Upper lobe of left lung (tissue), 4 donors: ENCODE measurements around the gene SDCCAG8.

Source experiments
- CTCF ChIP-seq, 6 experiments: fragments of 450-650 bp in 4 of 6; fragments of 200-600 bp in 2 of 6; sonication (generic) in 2 of 6; IDR thresholded peaks; one replicate each; pipeline ENCODE4 v1.5.1; 2016 to 2019; ENCODE audit warnings: antibody characterized with exemption in 6 of 6
- POLR2A ChIP-seq, 4 donors: fragments of 450-650 bp; IDR thresholded peaks; one replicate each; pipeline ENCODE4 v1.5.1; 2016 to 2017; ENCODE audit warnings: antibody characterized with exemption in 4 of 4, mild to moderate bottlenecking in 2 of 4
- POLR2AphosphoS5 ChIP-seq, 2 donors: sonication (generic); formaldehyde crosslinking; IDR thresholded peaks; one replicate each; pipeline ENCODE4 v1.5.1; 2017; ENCODE audit warnings: antibody characterized with exemption in 2 of 2

- TF ChIP-seq CTCF (IDR thresholded peaks at IDR 0.05) (no peak), POLR2AphosphoS5 (IDR thresholded peaks at IDR 0.05) (no peak), POLR2A (IDR thresholded peaks at IDR 0.05) (no peak)
These were observed 255.1 kb downstream of the SDCCAG8 start for GRCh38 chr1:243510928-243511327.
